ENCODE data around the gene HIPK4.

GRCh38 chr19:40371802-40372122, 18.2 kb downstream of the HIPK4 start:
- no peak for TF ChIP-seq POLR2A (IDR thresholded peaks at IDR 0.05)
- TF ChIP-seq CTCF (IDR thresholded peaks at IDR 0.05), result no peak
